Measurements from ENCODE around the gene DCTN5. TPM values are rescaled to one million over a fixed set of nuclear protein-coding genes. Genes with fewer than 3 reads are reported as not detected.

The DCTN5 gene
- polyA plus RNA-seq, 1 of the 3 experiments (the other 2 are of a cell fraction), result 45.6 TPM

DNA sequence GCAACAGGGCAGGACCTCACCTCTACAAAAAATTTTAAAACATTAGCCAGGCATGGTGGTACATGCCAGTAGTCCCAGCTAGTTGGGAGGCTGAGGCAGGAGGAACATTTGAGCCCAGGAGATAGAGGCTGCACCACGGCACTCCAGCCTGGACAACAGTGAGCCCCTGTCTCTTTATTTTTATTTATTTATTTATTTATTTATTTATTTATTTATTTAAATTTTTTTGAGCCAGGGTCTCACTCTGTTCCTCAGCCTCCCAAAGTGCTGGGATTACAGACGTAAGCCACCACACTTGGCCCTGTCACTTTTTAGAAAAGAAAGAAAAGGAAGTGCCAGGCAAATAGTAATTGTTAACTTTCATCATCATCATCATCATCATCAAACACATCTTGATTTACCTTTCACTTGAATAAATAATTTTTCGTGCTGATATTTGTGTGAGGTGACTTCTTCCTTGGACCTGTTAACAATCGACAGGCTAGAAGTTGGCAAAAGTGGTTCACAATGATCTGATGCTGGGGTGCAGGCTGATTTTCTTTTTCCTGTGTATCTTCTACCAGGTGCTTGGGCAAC is 6.7 kb upstream of the DCTN5 start (continued):
- TF ChIP-seq, protein P1, sequence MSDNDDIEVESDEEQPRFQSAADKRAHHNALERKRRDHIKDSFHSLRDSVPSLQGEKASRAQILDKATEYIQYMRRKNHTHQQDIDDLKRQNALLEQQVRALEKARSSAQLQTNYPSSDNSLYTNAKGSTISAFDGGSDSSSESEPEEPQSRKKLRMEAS (IDR thresholded peaks at IDR 0.05; ENCODE audit: low read depth), result no peak
- TF ChIP-seq, protein P2, sequence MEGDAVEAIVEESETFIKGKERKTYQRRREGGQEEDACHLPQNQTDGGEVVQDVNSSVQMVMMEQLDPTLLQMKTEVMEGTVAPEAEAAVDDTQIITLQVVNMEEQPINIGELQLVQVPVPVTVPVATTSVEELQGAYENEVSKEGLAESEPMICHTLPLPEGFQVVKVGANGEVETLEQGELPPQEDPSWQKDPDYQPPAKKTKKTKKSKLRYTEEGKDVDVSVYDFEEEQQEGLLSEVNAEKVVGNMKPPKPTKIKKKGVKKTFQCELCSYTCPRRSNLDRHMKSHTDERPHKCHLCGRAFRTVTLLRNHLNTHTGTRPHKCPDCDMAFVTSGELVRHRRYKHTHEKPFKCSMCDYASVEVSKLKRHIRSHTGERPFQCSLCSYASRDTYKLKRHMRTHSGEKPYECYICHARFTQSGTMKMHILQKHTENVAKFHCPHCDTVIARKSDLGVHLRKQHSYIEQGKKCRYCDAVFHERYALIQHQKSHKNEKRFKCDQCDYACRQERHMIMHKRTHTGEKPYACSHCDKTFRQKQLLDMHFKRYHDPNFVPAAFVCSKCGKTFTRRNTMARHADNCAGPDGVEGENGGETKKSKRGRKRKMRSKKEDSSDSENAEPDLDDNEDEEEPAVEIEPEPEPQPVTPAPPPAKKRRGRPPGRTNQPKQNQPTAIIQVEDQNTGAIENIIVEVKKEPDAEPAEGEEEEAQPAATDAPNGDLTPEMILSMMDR (IDR thresholded peaks at IDR 0.05), result no peak
- TF ChIP-seq RFX5 (IDR thresholded peaks at IDR 0.05; ENCODE audit: low read length) (no peak), GATA2 (CRISPR knock-in tag; IDR thresholded peaks at IDR 0.05) (no peak), SIN3A (IDR thresholded peaks at IDR 0.05; ENCODE audit: borderline replicate concordance, low read depth, low read length) (no peak), TCF12 (IDR thresholded peaks at IDR 0.05) (no peak)

DNA sequence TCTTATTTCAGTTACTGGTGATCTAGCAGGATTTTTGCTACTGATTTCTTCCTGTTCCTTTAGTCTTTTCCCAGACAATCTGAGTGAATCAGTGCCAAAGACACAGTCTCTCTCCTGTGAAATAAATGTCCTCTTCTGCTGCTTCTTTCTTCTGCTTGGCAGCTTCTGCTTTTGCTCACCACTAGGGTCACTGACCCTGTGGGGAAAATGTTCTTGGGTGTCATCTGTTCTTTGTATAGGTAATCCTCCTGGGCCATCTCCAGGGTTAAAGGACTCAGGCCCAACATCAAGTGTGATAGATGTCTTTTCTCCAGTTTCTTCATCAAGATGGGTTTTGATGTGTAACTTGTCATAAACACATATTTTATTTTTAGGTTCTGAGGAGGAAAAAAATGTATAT is 5.3 kb upstream of the DCTN5 start:
- no peak for DNase-seq
- H3K9ac ChIP-seq, result no peak overlapping the region
- no peaks in the 10 kb centered on the region for H3K9me2 ChIP-seq
- peaks cover 49% of the 10 kb centered on the region for H3K79me2 ChIP-seq (ENCODE audit: insufficient read depth)
- ChIA-PET POLR2A (no interaction called here), CTCF (no interaction called here)
- H3F3A ChIP-seq (replicated peaks; ENCODE audit: insufficient read depth), result no peaks in the 10 kb centered on the region
- no peaks in the 10 kb centered on the region for H3K9me3 ChIP-seq
- H3K4me2 ChIP-seq, result no peak overlapping the region
- H3K4me3 ChIP-seq (ENCODE audit: low read depth in 2 of 2, low read length in 1 of 2), result no peak overlapping the region
- peaks cover 18 to 30% of the 10 kb centered on the region in 2 experiments for H3K36me3 ChIP-seq (replicated peaks in 1 of 2; ENCODE audit: control insufficient read depth in 1 of 2, insufficient read depth in 2 of 2, low read length in 1 of 2)
- H3K4me1 ChIP-seq (ENCODE audit: control insufficient read depth in 1 of 2, insufficient read depth in 2 of 2, low read depth in 1 of 2, low read length in 1 of 2), result peaks cover 4 to 6% of the 10 kb centered on the region in 2 experiments; a peak in 2 of 4 replicates
- TF ChIP-seq POLR2AphosphoS5 (IDR thresholded peaks at IDR 0.05; ENCODE audit: low read depth, low read length) (no peak), EZH2phosphoT487 (IDR thresholded peaks at IDR 0.05; ENCODE audit: borderline replicate concordance, low read depth) (no peak), GATA2 (CRISPR knock-in tag; IDR thresholded peaks at IDR 0.05) (no peak), RXRA (IDR thresholded peaks at IDR 0.05; ENCODE audit: borderline replicate concordance, low read depth) (no peak), TEAD4 (IDR thresholded peaks at IDR 0.05; ENCODE audit: borderline replicate concordance, insufficient read depth) (no peak), TCF12 (IDR thresholded peaks at IDR 0.05) (no peak), NRF1 (IDR thresholded peaks at IDR 0.05; ENCODE audit: low read depth, low read length) (no peak)
- TF ChIP-seq, protein P3, sequence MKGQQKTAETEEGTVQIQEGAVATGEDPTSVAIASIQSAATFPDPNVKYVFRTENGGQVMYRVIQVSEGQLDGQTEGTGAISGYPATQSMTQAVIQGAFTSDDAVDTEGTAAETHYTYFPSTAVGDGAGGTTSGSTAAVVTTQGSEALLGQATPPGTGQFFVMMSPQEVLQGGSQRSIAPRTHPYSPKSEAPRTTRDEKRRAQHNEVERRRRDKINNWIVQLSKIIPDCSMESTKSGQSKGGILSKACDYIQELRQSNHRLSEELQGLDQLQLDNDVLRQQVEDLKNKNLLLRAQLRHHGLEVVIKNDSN (IDR thresholded peaks at IDR 0.05; ENCODE audit: borderline replicate concordance, low read depth), result no peak
- TF ChIP-seq, protein P4, sequence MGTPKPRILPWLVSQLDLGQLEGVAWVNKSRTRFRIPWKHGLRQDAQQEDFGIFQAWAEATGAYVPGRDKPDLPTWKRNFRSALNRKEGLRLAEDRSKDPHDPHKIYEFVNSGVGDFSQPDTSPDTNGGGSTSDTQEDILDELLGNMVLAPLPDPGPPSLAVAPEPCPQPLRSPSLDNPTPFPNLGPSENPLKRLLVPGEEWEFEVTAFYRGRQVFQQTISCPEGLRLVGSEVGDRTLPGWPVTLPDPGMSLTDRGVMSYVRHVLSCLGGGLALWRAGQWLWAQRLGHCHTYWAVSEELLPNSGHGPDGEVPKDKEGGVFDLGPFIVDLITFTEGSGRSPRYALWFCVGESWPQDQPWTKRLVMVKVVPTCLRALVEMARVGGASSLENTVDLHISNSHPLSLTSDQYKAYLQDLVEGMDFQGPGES (IDR thresholded peaks at IDR 0.05; ENCODE audit: low read depth, low read length), result no peak
- no peaks in the 10 kb centered on the region for H3K27me3 ChIP-seq (ENCODE audit: insufficient read depth)
- H4K20me1 ChIP-seq (ENCODE audit: insufficient read depth), result no peaks in the 10 kb centered on the region
- no peak overlapping the region for H3K27ac ChIP-seq (ENCODE audit: low read depth in 2 of 2, low read length in 1 of 2)
- no peak overlapping the region for H2AFZ ChIP-seq (ENCODE audit: low read depth)

All from SK-N-SH (cell line).